Breast epithelium (tissue), 3 donors: ENCODE measurements around the gene LYPD4.

Source experiments
- POLR2A ChIP-seq: fragments of 450-650 bp; IDR thresholded peaks from one replicate; pipeline ENCODE4 v1.6.1; 2016; ENCODE audit warnings: antibody characterized with exemption, mild to moderate bottlenecking, moderate library complexity
- TF ChIP-seq, protein P1 (sequence below), 3 donors: fragments of 450-650 bp; IDR thresholded peaks; one replicate each; pipeline ENCODE4 v1.5.1; 2016 to 2017; ENCODE audit warnings: antibody characterized with exemption in 3 of 3, mild to moderate bottlenecking in 3 of 3, moderate library complexity in 3 of 3

DNA sequence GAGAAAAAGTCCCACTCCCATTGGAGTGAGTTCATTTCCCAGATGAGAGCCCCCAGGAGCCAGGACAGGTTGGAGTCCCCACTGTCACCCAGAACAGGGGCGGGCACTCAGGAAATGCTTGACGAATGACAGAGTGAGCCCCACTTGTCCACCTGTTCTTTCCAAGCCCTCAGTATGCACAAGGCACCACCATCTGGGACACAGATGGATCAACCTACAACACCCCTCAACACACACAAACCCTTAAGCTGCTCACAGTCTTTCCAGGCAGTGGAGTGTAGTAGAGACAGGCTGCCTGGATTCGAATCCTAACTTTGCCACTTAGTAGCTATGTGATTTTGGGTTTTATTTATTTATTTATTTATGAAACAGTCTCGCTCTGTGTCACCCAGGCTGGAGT is 46.5 kb upstream of the LYPD4 start:
- TF ChIP-seq, protein P1, sequence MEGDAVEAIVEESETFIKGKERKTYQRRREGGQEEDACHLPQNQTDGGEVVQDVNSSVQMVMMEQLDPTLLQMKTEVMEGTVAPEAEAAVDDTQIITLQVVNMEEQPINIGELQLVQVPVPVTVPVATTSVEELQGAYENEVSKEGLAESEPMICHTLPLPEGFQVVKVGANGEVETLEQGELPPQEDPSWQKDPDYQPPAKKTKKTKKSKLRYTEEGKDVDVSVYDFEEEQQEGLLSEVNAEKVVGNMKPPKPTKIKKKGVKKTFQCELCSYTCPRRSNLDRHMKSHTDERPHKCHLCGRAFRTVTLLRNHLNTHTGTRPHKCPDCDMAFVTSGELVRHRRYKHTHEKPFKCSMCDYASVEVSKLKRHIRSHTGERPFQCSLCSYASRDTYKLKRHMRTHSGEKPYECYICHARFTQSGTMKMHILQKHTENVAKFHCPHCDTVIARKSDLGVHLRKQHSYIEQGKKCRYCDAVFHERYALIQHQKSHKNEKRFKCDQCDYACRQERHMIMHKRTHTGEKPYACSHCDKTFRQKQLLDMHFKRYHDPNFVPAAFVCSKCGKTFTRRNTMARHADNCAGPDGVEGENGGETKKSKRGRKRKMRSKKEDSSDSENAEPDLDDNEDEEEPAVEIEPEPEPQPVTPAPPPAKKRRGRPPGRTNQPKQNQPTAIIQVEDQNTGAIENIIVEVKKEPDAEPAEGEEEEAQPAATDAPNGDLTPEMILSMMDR (IDR thresholded peaks at IDR 0.05) = no peak
- TF ChIP-seq POLR2A = no peak
